Neural cell (in vitro differentiated cells): Measurements from ENCODE around the gene APOBEC3F. TPM values are rescaled to one million over a fixed set of nuclear protein-coding genes. Genes with fewer than 3 reads are reported as not detected.

Source experiments
- H2AFZ ChIP-seq: fragments of 200-600, 300-800 bp; sonication (generic), shearing (Covaris generic); 2 replicates; pipeline ENCODE4 v1.6.0; 2014; ENCODE audit warnings: low read depth, mild to moderate bottlenecking, antibody characterized with exemption, low read length, moderate library complexity
- H3F3A ChIP-seq: fragments of 200-600 bp; shearing (Covaris generic); 2 replicates; pipeline ENCODE4 v1.6.1; 2016; ENCODE audit warnings: mild to moderate bottlenecking, moderate library complexity, mixed read lengths, antibody characterized with exemption, low read length; ENCODE audit not compliant: insufficient read depth, poor library complexity, severe bottlenecking
- H3K27ac ChIP-seq: fragments of 200-600, 300-800 bp; sonication (generic), shearing (Covaris generic); 2 replicates; pipeline ENCODE4 v1.5.1; 2014; ENCODE audit warnings: mild to moderate bottlenecking, low read length, moderate library complexity
- H3K27me3 ChIP-seq: fragments of 300-800, 200-600 bp; sonication (generic), shearing (Covaris generic); 2 replicates; pipeline ENCODE4 v1.6.0; 2014; ENCODE audit warnings: mild to moderate bottlenecking, low read depth, low read length, moderate library complexity; ENCODE audit not compliant: insufficient read depth
- H3K36me3 ChIP-seq: fragments of 300-800, 200-600 bp; sonication (generic), shearing (Covaris generic); 2 replicates; pipeline ENCODE4 v1.5.1; 2014; ENCODE audit warnings: mild to moderate bottlenecking, antibody characterized with exemption, low read length, moderate library complexity; ENCODE audit not compliant: insufficient read depth
- H3K4me2 ChIP-seq: fragments of 300-800, 200-600 bp; sonication (generic), shearing (Covaris generic); 2 replicates; pipeline ENCODE4 v1.6.0; 2014; ENCODE audit warnings: mild to moderate bottlenecking, low read length
- H3K4me3 ChIP-seq: fragments of 300-800, 200-600 bp; sonication (generic), shearing (Covaris generic); 2 replicates; pipeline ENCODE4 v1.5.1; 2014; ENCODE audit warnings: mild to moderate bottlenecking, low read length, moderate library complexity
- H3K79me2 ChIP-seq: fragments of 200-600 bp; shearing (Covaris generic); replicated peaks from 2 replicates; pipeline ENCODE4 v1.6.0; 2014; ENCODE audit warnings: mild to moderate bottlenecking, low read length, moderate library complexity; ENCODE audit not compliant: insufficient read depth
- H3K9ac ChIP-seq: fragments of 300-800, 200-600 bp; sonication (generic), shearing (Covaris generic); 2 replicates; pipeline ENCODE4 v1.6.1; 2016; ENCODE audit warnings: mild to moderate bottlenecking, low read length, mixed read lengths
- H3K9me2 ChIP-seq: fragments of 200-600 bp; shearing (Covaris generic); 2 replicates; pipeline ENCODE4 v1.6.1; 2016; ENCODE audit warnings: mild to moderate bottlenecking, low read length, mixed read lengths; ENCODE audit not compliant: insufficient read depth
- H3K9me3 ChIP-seq: fragments of 200-600, 300-800 bp; sonication (generic), shearing (Covaris generic); 2 replicates; pipeline ENCODE4 v1.6.1; 2016; ENCODE audit warnings: mild to moderate bottlenecking, mixed run types, low read length, moderate library complexity, mixed read lengths
- H4K20me1 ChIP-seq: fragments of 200-600 bp; shearing (Covaris generic); 2 replicates; pipeline ENCODE4 v1.6.1; 2016; ENCODE audit warnings: mild to moderate bottlenecking, mixed run types; ENCODE audit not compliant: insufficient read depth
- EP300 ChIP-seq: fragments of 450-650 bp; conservative IDR thresholded peaks from 2 replicates; pipeline ENCODE4 v1.6.1; 2014; ENCODE audit warnings: antibody characterized with exemption, mild to moderate bottlenecking, moderate library complexity; ENCODE audit not compliant: poor library complexity, severe bottlenecking
- EZH2 ChIP-seq: fragments of 200-600, 300-800 bp; shearing (Covaris generic), sonication (generic); IDR thresholded peaks from 2 replicates; pipeline ENCODE4 v1.6.1; 2014; ENCODE audit warnings: antibody characterized with exemption, low read length, borderline replicate concordance, mild to moderate bottlenecking; ENCODE audit not compliant: insufficient read depth, poor library complexity, severe bottlenecking
- MXI1 ChIP-seq: fragments of 450-650 bp; conservative IDR thresholded peaks from 2 replicates; pipeline ENCODE4 v1.6.1; 2014; ENCODE audit warnings: antibody characterized with exemption, mild to moderate bottlenecking; ENCODE audit not compliant: poor library complexity, severe bottlenecking
- POLR2AphosphoS5 ChIP-seq: IDR thresholded peaks from 2 replicates; pipeline ENCODE4 v1.6.1; 2012
- RAD21 ChIP-seq: fragments of 450-650 bp; conservative IDR thresholded peaks from 2 replicates; pipeline ENCODE4 v1.6.1; 2014; ENCODE audit warnings: antibody characterized with exemption, mild to moderate bottlenecking, moderate library complexity
- SMC3 ChIP-seq: fragments of 450-650 bp; conservative IDR thresholded peaks from 2 replicates; pipeline ENCODE4 v1.6.1; 2014; ENCODE audit warnings: antibody characterized with exemption, mild to moderate bottlenecking, moderate library complexity; ENCODE audit not compliant: poor library complexity
- TAF1 ChIP-seq: IDR thresholded peaks from 2 replicates; pipeline ENCODE4 v1.6.1; 2012; ENCODE audit warnings: low read depth
- polyA plus RNA-seq: library from polyadenylated mRNA; depleted of rRNA; stranded (reverse); fragments of >200 nt; gene quantifications from 2 replicates; pipeline ENCODE4 v1.2.3, GENCODE V29; 2014
- TF ChIP-seq, protein P1 (sequence below): IDR thresholded peaks from 2 replicates; pipeline ENCODE4 v1.6.1; 2012; ENCODE audit warnings: borderline replicate concordance
- TF ChIP-seq, protein P2 (sequence below): fragments of 450-650 bp; IDR thresholded peaks from 2 replicates; pipeline ENCODE4 v1.5.1; 2014; ENCODE audit warnings: antibody characterized with exemption, mild to moderate bottlenecking, moderate library complexity; ENCODE audit not compliant: poor library complexity, severe bottlenecking

The APOBEC3F gene
- polyA plus RNA-seq, 1 donor from 2014 or later, result not detected

DNA sequence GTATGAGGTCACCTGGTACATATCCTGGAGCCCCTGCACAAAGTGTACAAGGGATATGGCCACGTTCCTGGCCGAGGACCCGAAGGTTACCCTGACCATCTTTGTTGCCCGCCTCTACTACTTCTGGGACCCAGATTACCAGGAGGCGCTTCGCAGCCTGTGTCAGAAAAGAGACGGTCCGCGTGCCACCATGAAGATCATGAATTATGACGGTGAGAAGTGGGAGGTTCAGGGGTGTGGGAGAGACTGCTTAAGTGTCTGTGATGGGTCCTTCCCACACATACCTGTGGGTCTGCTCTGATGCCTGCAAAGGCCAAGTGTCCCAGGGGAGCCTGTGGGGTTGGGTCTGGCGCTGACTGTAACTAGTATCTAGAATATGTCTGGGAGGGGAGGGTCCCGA lies 40.4 kb downstream of the APOBEC3F start:
- H3K4me3 ChIP-seq, result no peak overlapping the region
- no peak overlapping the region for H2AFZ ChIP-seq
- no peaks in the 10 kb centered on the region for H3K27me3 ChIP-seq
- H3K36me3 ChIP-seq, result no peaks in the 10 kb centered on the region
- H3K4me2 ChIP-seq, result no peak overlapping the region
- H4K20me1 ChIP-seq, result no peaks in the 10 kb centered on the region
- no peaks in the 10 kb centered on the region for H3K79me2 ChIP-seq
- TF ChIP-seq MXI1, result no peak
- no peak for TF ChIP-seq RAD21
- no peak for TF ChIP-seq SMC3
- TF ChIP-seq EZH2, result no peak
- no peak overlapping the region for H3K9ac ChIP-seq
- H3K27ac ChIP-seq, result no peak overlapping the region
- no peaks in the 10 kb centered on the region for H3K9me2 ChIP-seq
- no peaks in the 10 kb centered on the region for H3K9me3 ChIP-seq
- H3F3A ChIP-seq, result no peaks in the 10 kb centered on the region

GRCh38 chr22:39081598-39081997 lies 40.9 kb downstream of the APOBEC3F start:
- Histone ChIP-seq H3K36me3 (no peaks in the 10 kb centered on the region), H2AFZ (no peak overlapping the region), H4K20me1 (no peaks in the 10 kb centered on the region), H3K79me2 (no peaks in the 10 kb centered on the region), H3K4me3 (no peak overlapping the region), H3K9ac (no peak overlapping the region), H3K9me2 (no peaks in the 10 kb centered on the region), H3K9me3 (no peaks in the 10 kb centered on the region), H3K27me3 (no peaks in the 10 kb centered on the region), H3K27ac (no peak overlapping the region), H3K4me2 (no peak overlapping the region), H3F3A (no peaks in the 10 kb centered on the region)
- no peak for TF ChIP-seq POLR2AphosphoS5
- TF ChIP-seq, protein P1, sequence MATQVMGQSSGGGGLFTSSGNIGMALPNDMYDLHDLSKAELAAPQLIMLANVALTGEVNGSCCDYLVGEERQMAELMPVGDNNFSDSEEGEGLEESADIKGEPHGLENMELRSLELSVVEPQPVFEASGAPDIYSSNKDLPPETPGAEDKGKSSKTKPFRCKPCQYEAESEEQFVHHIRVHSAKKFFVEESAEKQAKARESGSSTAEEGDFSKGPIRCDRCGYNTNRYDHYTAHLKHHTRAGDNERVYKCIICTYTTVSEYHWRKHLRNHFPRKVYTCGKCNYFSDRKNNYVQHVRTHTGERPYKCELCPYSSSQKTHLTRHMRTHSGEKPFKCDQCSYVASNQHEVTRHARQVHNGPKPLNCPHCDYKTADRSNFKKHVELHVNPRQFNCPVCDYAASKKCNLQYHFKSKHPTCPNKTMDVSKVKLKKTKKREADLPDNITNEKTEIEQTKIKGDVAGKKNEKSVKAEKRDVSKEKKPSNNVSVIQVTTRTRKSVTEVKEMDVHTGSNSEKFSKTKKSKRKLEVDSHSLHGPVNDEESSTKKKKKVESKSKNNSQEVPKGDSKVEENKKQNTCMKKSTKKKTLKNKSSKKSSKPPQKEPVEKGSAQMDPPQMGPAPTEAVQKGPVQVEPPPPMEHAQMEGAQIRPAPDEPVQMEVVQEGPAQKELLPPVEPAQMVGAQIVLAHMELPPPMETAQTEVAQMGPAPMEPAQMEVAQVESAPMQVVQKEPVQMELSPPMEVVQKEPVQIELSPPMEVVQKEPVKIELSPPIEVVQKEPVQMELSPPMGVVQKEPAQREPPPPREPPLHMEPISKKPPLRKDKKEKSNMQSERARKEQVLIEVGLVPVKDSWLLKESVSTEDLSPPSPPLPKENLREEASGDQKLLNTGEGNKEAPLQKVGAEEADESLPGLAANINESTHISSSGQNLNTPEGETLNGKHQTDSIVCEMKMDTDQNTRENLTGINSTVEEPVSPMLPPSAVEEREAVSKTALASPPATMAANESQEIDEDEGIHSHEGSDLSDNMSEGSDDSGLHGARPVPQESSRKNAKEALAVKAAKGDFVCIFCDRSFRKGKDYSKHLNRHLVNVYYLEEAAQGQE, result no peak
- TF ChIP-seq RAD21, result no peak

DNA sequence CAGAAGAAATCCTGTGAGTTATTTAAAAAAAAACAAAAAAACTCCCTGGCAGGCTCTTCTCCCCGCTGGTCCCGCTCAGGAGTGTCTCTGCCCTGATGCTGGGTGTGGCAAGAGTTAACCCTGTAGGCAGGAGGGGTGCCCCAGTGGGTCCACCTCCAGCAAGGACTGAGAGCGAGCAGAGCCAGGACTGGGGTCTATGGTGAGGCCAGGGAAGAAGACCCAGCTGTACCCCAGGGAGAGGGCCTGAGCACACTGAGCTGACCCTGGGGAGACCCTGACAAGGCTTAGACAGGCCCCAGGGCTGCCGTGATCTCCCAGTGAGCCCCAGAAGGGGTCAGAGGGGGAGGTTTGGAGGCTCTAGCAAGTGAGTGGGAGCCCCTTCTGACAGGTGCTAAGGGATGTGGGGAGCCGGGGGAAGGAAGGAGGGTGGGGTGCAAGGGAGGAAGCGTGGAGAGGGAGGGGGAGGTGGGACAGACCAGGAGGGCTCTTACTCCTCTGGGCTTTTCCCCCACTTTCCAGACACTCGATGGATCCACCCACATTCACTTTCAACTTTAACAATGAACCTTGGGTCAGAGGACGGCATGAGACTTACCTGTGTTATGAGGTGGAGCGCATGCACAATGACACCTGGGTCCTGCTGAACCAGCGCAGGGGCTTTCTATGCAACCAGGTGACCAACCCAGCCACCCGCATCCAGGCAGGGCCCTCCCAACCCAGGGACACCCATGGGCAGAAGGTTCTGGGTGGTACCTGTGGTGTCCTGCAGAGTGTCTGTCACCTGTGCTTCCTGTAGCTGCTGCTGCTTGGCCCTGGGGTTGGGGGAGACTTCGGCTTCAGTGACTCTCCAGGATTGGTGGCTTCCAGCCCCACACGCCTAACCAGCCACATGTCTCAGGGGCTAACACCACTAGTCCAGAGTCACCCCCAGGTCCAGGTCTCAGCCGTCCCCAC lies 42.8 kb downstream of the APOBEC3F start:
- Histone ChIP-seq H3K27me3 (no peaks in the 10 kb centered on the region), H3K4me3 (no peak overlapping the region), H3K36me3 (no peaks in the 10 kb centered on the region), H3K9ac (no peak overlapping the region), H3K79me2 (no peaks in the 10 kb centered on the region), H3F3A (no peaks in the 10 kb centered on the region), H2AFZ (no peak overlapping the region), H3K27ac (no peak overlapping the region), H3K4me2 (no peak overlapping the region), H4K20me1 (no peaks in the 10 kb centered on the region), H3K9me2 (no peaks in the 10 kb centered on the region), H3K9me3 (no peaks in the 10 kb centered on the region)
- TF ChIP-seq, protein P2, sequence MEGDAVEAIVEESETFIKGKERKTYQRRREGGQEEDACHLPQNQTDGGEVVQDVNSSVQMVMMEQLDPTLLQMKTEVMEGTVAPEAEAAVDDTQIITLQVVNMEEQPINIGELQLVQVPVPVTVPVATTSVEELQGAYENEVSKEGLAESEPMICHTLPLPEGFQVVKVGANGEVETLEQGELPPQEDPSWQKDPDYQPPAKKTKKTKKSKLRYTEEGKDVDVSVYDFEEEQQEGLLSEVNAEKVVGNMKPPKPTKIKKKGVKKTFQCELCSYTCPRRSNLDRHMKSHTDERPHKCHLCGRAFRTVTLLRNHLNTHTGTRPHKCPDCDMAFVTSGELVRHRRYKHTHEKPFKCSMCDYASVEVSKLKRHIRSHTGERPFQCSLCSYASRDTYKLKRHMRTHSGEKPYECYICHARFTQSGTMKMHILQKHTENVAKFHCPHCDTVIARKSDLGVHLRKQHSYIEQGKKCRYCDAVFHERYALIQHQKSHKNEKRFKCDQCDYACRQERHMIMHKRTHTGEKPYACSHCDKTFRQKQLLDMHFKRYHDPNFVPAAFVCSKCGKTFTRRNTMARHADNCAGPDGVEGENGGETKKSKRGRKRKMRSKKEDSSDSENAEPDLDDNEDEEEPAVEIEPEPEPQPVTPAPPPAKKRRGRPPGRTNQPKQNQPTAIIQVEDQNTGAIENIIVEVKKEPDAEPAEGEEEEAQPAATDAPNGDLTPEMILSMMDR, result no peak
- no peak for TF ChIP-seq MXI1
- no peak for TF ChIP-seq EZH2
- TF ChIP-seq, protein P1, result no peak
- no peak for TF ChIP-seq RAD21
- TF ChIP-seq SMC3, result no peak
- TF ChIP-seq POLR2AphosphoS5, result no peak
- no peak for TF ChIP-seq TAF1
- no peak for TF ChIP-seq EP300
